GM21423 (cell line): ENCODE measurements around the gene FOXP4.

Source experiments
- ATAC-seq: cut with Tn5 transposase; IDR thresholded peaks from one replicate; pipeline ENCODE4 v1.9.1; 2021; ENCODE audit warnings: mild to moderate bottlenecking, moderate library complexity; ENCODE audit not compliant: unreplicated experiment

FOXP4 gene

GRCh38 chr6:41522780-41523548 is 23.2 kb upstream of the FOXP4 start:
- no peak for ATAC-seq

- no peak for ATAC-seq
Observed at GRCh38 chr6:41523915-41524633, 22.1 kb upstream of the FOXP4 start.

- no peak for ATAC-seq
Observed at GRCh38 chr6:41524634-41525011, 21.6 kb upstream of the FOXP4 start.

DNA sequence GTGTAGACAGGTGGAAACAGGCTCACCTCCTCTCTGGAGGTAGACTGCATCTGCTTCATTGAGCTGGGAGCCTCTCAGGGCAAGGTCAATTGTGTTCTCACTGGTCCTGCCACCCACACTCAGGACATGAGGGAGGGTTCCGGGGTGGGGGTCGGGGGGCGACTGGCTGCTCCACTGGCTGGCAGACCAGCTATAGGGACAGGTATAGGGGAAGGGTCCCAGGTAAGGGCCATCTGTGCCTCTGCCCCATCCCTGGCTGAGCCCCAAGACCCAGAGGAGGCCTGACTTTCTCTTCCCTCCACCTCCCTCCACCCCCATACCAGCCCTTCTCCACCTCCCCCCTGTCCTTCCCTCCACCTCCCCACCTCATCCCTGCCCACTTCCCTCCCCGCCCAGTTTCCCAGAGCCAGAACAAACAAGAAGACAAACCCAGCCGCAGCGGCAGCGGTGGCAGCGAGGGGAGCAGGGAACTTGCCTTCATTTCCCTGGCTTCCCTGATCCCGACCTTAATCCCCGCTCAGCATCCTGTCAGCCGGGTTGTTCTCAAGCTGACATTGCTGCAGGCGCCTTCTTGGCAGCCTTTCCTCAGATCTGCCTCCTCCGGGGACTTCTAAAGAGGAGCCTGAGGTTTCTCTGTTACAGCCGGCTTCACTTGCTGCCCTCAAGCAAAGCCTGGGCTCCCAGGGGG is 18.3 kb upstream of the FOXP4 start:
- no peak for ATAC-seq

GRCh38 chr6:41528409-41528963 is 17.7 kb upstream of the FOXP4 start:
- no peak for ATAC-seq

- no peak for ATAC-seq
Observed at GRCh38 chr6:41529049-41529448, 17.1 kb upstream of the FOXP4 start.

GRCh38 chr6:41529970-41530369 is 16.2 kb upstream of the FOXP4 start:
- ATAC-seq, result no peak

DNA sequence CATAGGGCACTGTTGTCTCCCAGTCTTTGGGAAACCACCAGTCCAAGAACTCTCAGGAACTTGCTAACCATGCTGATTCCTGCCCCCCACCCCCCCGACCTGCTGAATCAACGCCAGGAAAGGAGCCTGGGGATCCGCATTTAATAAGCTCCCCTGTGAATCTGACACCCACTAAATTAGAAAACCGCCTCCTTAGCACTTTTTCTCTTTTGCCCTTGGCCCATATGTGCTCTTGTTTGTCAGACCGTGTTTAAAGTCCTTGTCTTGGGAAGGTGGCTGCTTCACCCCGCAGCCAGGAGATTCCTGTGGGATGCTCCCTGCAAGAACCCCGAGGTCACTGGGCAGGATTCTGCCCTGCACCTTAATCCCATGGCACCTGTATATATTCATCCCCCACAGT is 15.7 kb upstream of the FOXP4 start:
- ATAC-seq, result no peak

DNA sequence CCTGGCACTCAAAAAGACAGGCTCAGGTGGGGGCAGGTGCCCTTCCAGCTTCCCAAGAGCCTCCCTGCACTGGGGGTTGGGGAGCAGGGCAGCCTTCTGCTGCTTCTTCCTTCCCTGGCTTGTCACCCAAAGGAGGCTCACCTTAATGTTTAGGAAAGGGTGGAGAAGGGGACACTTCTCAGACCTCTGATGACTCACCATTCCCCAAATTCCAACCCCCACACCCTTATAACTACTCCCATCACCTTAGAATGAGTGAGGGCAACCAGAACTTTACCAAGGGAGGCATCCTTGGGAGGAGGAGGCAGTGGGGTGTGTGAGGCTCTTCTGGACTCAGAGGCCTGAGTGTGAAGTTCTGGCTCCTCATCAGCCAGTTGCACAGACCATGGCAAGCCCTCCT is 15.2 kb upstream of the FOXP4 start:
- no peak for ATAC-seq

DNA sequence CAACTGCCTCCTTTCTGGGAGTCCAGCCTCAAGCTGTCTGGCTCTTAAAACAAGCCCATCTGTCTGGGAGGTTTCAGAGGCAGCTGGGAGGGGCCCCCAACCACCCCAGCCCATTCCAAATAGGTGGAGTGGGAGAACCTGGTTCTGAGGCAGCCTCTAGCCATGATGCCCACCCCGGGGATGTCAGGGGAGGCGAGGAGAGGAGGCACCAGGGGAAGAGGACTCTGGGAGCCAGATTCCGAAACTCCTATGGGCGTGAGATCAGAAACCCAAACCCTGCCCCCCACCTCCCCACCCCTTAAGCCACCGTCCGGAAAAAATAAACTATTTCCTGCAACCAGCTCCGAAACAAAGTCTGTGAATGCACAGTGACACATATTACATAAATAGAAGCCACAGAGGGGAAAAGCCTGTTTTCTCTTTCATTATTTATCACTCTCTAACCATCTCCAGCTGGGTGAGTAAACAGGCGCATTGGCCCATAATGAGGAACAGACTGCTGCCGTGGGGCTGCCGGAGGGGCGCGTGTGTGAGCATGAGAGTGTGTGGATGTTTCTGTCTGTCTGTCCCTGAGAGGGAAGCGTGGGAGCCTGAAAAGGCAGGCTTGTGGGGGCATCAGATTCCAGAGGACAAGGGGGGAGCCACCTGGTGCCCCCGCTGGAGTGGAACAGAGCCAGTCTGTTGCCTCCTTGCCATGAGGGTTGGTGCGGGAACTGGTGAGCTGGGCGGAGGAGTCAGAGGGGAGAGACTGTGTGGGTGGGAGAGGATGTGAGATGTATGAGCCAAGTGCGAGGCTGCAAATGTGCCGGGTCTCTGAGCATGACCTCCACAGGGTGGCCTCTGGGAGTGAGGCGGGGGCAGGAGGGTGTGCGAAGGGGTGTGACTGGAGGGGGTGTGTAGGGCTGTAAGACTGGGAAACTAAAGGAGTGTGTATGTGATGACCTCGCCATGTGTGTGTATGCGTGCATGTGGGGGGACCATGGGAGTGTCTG is 14.3 kb upstream of the FOXP4 start:
- peak; percentile 77 for ATAC-seq

- ATAC-seq, result no peak
Observed at GRCh38 chr6:41535766-41536165, 10.4 kb upstream of the FOXP4 start.

GRCh38 chr6:41536795-41537758 is 9.1 kb upstream of the FOXP4 start:
- ATAC-seq, result no peak

DNA sequence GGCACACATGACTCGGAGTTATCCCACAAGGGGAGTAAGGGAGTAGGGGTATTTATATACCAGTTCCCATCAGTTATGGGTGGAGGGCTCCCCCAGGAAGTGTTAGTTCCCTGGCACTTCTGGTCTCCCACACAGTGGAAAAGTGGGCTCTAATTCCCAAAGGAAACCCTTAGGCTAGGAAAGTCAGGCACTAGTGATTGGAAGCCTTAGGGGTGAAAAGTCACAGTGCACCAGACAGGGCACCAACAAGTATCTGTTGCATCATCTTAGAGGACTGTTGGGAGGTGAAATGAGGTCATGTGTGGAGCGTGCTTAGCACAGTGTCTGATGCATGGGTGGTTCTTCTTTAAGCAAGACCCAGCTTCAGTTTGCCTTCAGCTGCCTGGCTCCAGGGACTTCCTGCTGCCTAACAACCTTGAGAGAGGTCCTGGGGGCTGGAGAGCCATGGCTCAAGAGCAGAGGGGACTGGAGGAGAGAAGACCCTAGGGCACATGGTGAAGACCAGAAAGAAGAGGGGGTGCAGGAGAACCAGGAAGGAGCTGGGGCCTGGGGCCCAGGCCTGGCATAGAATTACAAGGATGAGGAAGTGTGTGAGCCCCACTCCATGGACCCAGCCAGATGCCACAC is 7.5 kb upstream of the FOXP4 start:
- ATAC-seq, result no peak

DNA sequence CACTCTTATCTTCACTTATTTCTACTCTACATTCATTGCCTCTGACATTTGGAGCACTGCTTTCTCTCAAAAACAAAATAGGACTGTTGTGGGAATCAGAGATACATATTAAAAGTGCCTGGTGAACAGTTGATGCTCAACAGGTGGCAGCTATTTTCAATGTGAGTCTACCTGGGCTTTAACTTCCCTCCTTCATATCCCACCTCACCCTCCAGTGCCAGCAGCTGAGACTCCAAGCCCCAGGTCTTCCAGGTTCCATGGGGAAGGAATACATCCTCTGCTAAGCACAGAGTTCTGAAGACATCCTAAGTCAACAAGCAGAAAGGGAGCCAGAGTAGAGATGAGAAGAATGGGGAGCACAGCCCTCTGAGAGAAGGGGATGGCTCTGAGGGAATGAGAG is 7.0 kb upstream of the FOXP4 start:
- no peak for ATAC-seq

DNA sequence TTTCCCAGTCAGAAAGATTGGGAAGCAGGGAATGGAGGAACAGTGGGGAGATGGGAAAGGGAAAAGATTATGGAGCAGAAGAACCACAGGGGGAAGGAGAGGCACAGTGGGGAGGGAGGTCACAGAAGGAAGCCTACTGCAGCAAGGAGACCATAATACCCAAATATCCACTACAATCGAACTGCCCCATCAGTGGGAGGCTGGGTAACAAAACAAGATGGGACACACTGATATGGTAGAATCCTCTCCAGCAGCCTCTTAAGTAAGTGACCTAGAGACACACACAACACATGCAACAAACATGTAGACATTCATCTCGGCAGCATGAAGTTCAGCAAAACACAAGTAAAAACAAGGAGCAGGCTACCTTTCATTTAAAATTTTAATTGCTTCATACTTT is 4.8 kb upstream of the FOXP4 start:
- no peak for ATAC-seq

DNA sequence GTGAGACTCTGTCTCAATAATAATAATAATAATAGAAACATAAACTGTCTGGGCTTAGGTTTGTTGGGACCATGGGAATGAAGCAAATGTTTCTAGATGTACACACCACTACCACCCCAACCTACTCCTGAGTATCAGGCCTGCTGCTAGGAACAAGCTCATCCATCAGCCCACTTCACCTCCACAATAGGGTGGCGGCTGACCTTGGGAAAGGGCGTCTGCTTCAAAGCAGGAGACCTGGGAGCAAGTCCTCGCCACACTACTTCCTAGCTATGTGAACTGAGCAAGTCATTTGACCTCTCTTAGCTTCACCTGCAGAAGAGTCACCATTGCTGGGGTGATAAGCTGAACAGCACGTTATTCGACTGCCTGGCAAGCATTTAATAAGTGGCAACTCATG is 3.1 kb upstream of the FOXP4 start:
- no peak for ATAC-seq

DNA sequence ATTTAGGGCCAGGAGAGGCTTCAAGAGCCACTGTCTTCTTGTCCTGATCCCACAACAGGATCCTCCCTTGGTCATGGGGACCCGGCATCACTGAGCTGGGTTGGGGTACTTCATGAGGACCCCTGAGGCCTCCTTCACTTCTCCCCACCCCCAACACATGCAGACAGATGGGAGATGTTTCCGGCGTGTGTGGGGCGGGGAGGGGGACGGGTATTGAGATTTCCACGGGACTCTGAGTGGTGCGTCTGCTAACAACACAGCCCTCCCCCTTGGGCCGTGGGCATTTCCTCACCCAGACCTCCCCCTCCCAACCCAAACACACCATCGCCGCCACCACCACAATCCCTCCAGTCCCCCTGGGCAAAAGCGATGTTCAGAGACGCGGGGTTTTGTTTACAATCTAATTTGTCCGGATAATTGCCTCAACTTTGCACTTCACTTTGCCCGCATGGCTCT is 906 bp upstream of the FOXP4 start:
- ATAC-seq, result no peak

DNA sequence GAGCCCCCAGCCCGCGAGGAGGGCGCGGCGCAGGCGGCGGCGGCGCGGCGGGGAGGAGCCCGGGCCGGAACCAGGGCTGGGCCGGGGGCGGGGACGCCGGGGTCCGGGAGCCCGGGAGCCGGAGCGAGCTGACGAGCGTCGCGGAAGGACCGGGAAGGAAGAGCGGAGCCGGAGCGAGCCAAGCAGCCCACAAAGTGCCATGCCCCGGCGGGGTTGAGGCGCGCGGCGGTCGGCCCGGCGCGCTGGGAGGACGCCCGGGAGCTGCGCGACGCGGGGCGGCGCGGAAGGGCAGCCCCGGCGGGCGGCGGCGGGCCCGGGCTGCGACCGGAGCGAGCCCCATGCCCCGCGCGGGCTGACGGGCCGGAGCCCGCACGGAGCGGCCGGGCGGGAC is 289 bp downstream of the FOXP4 start:
- peak; percentile 24 for ATAC-seq
